Lower lobe of right lung (tissue), 2 donors: Measurements from ENCODE around the gene RUNX3. TPM values are rescaled to one million over a fixed set of nuclear protein-coding genes. Genes with fewer than 3 reads are reported as not detected.
"Not testable (repeated sequence)": the region's sequence is repeated elsewhere in the genome, so short reads cannot be mapped to it uniquely, and the experiment has no call there.

Experiments used
- ATAC-seq, 2 donors: fragments of 200-7000 bp; cut with Tn5 transposase; one replicate each; pipeline ENCODE4 v1.9.1; 2020 to 2022; ENCODE audit warnings: mild to moderate bottlenecking in 2 of 2, moderate library complexity in 2 of 2
- DNase-seq: peaks from one replicate; pipeline ENCODE4 v3.0.0-alpha.2; 2020
- H3K27ac ChIP-seq: fragments of 200-600 bp; one replicate; pipeline ENCODE4 v1.8.0; 2022
- H3K27me3 ChIP-seq: fragments of 200-600 bp; one replicate; pipeline ENCODE4 v1.8.0; 2022; ENCODE audit warnings: low read depth
- H3K36me3 ChIP-seq: fragments of 200-600 bp; one replicate; pipeline ENCODE4 v1.8.0; 2022; ENCODE audit warnings: mild to moderate bottlenecking
- H3K4me1 ChIP-seq: fragments of 200-600 bp; one replicate; pipeline ENCODE4 v1.8.0; 2022
- H3K4me3 ChIP-seq: fragments of 200-600 bp; one replicate; pipeline ENCODE4 v1.8.0; 2022; ENCODE audit warnings: mild to moderate bottlenecking
- H3K9me3 ChIP-seq: fragments of 200-600 bp; one replicate; pipeline ENCODE4 v1.8.0; 2022
- CTCF ChIP-seq: fragments of 200-600 bp; IDR thresholded peaks from one replicate; pipeline ENCODE4 v1.8.0; 2022; ENCODE audit warnings: antibody characterized with exemption, mild to moderate bottlenecking
- intact Hi-C: fragments of 100-400 bp; cut with DNase I; formaldehyde crosslinking; loops from one replicate; pipeline ENCODE4 v1.11.0; 2022
- total RNA-seq: library from RNA; stranded (reverse); fragmentation: NEBNext Ultra II Directional; extraction: Animal tissue kit (Norgen Biotek cat#: 25700); gene quantifications from one replicate; pipeline ENCODE4 v1.2.1, GENCODE V29; 2021
- donor health status: DM: no; HTN: yes; CAD: no; lungs with severe emphysema.

Gene RUNX3
- total RNA-seq, 1 donor from 2014 or later = 13.1 TPM

- Histone ChIP-seq H3K27me3 (no peaks in the 10 kb centered on the region), H3K9me3 (no peaks in the 10 kb centered on the region), H3K36me3 (no peaks in the 10 kb centered on the region), H3K27ac (peak overlapping the region; percentile 46), H3K4me1 (no peaks in the 10 kb centered on the region), H3K4me3 (no peak overlapping the region)
- TF ChIP-seq CTCF = no peak
- intact Hi-C loops = no loop called here
- ATAC-seq = no peak
- DNase-seq = no peak
These were observed 18.4 kb downstream of the RUNX3 start for GRCh38 chr1:24911651-24912155.

GRCh38 chr1:24910751-24911650 is 19.1 kb downstream of the RUNX3 start:
- Histone ChIP-seq H3K4me1 (no peaks in the 10 kb centered on the region), H3K9me3 (no peaks in the 10 kb centered on the region), H3K27ac (peak overlapping the region; percentile 53), H3K27me3 (no peaks in the 10 kb centered on the region), H3K4me3 (no peak overlapping the region), H3K36me3 (no peaks in the 10 kb centered on the region)
- DNase-seq = peak; percentile 66
- ATAC-seq = peak; percentile 45 to 58
- TF ChIP-seq CTCF = no peak
- intact Hi-C loops = no loop called here

GRCh38 chr1:24910210-24910609 is 19.9 kb downstream of the RUNX3 start:
- peak overlapping the region; percentile 53 for H3K27ac ChIP-seq
- no peaks in the 10 kb centered on the region for H3K4me1 ChIP-seq

GRCh38 chr1:24909388-24909898 is 20.6 kb downstream of the RUNX3 start:
- Histone ChIP-seq H3K27me3 (no peaks in the 10 kb centered on the region), H3K4me1 (no peaks in the 10 kb centered on the region), H3K9me3 (no peaks in the 10 kb centered on the region), H3K27ac (no peak overlapping the region), H3K4me3 (no peak overlapping the region), H3K36me3 (no peaks in the 10 kb centered on the region)
- peak; percentile 80 to 84 for ATAC-seq
- intact Hi-C loops = no loop called here
- peak; percentile 51 for TF ChIP-seq CTCF
- DNase-seq = peak; percentile 78

More at GRCh38 chr1:24910210-24910609, 19.9 kb downstream of the RUNX3 start:
- H3K27me3 ChIP-seq = no peaks in the 10 kb centered on the region
- no peak overlapping the region for H3K4me3 ChIP-seq
- intact Hi-C loops = no loop called here
- no peak for DNase-seq
- no peaks in the 10 kb centered on the region for H3K9me3 ChIP-seq
- no peak for ATAC-seq
- TF ChIP-seq CTCF = no peak
- H3K36me3 ChIP-seq = no peaks in the 10 kb centered on the region

GRCh38 chr1:24908591-24909259 is 21.4 kb downstream of the RUNX3 start:
- no peak for ATAC-seq
- intact Hi-C loops = no loop called here
- Histone ChIP-seq H3K9me3 (no peaks in the 10 kb centered on the region), H3K4me1 (no peaks in the 10 kb centered on the region), H3K27ac (no peak overlapping the region), H3K4me3 (no peak overlapping the region), H3K27me3 (peaks cover 2% of the 10 kb centered on the region), H3K36me3 (no peaks in the 10 kb centered on the region)
- no peak for TF ChIP-seq CTCF
- peak; percentile 14 for DNase-seq

- ATAC-seq, H3K9me3 ChIP-seq, H3K4me1 ChIP-seq, H3K4me3 ChIP-seq, H3K27me3 ChIP-seq, intact Hi-C loops, DNase-seq, H3K36me3 ChIP-seq, H3K27ac ChIP-seq: not testable (repeated sequence)
These were observed 22.3 kb downstream of the RUNX3 start for GRCh38 chr1:24907587-24908294.
